H1 (cell line): ENCODE measurements around the gene CD44.

Experiments
- KDM1A ChIP-seq: fragments of 200-600, 300-600 bp; sonication (generic); IDR thresholded peaks from 2 replicates; pipeline ENCODE4 v1.7.1; 2016; ENCODE audit warnings: mild to moderate bottlenecking, low read length, borderline replicate concordance
- SIX5 ChIP-seq: IDR thresholded peaks from 2 replicates; pipeline ENCODE4 v1.6.1; 2011; ENCODE audit warnings: mild to moderate bottlenecking, low read depth, low read length

- no peak for TF ChIP-seq SIX5
- TF ChIP-seq KDM1A = no peak
Observed at GRCh38 chr11:35165423-35166368, 26.7 kb downstream of the CD44 start.
